Measurements from ENCODE around the gene RAMP2. TPM values are rescaled to one million over a fixed set of nuclear protein-coding genes. Genes with fewer than 3 reads are reported as not detected.

The RAMP2 gene
- total and polyA plus RNA-seq, 8 donors = 2.4 to 26.5 (median 7.2) TPM

- intact Hi-C loops (cut with DNase I) = no loop called here
- H3K4me3 ChIP-seq = peak overlapping the region; percentile 52 to 87 (median 74)
- ATAC-seq (peak; percentile 16 to 21 (median 17)), DNase-seq (no peak), FAIRE-seq (no peak)
- no peaks in the 10 kb centered on the region for H3K9me3 ChIP-seq
- 1 to 4% methylated on average over 10 of the region's 10 CpGs for WGBS, 2 donors
- peaks cover 12 to 21% (median 20%) of the 10 kb centered on the region in 3 donors for H3K4me1 ChIP-seq
- no peaks in the 10 kb centered on the region for H3K36me3 ChIP-seq
- peak overlapping the region; percentile 64 to 94 (median 86) for H3K27ac ChIP-seq
- H3K27me3 ChIP-seq = no peaks in the 10 kb centered on the region
- TF ChIP-seq CTCF (IDR thresholded peaks at IDR 0.05) = no peak
These were observed 37.0 kb downstream of the RAMP2 start for GRCh38 chr17:42798011-42798382.

- H3K4me1 ChIP-seq = peaks cover 18 to 25% (median 24%) of the 10 kb centered on the region in 3 donors
- DNase-seq (peak; percentile 85 to 95 (median 90)), ATAC-seq (peak; percentile 84 to 95 (median 92)), FAIRE-seq (no peak)
- H3K27ac ChIP-seq = peak within 1 kb of the TSS; percentile 64 to 94 (median 86)
- WGBS, 2 donors = 23 to 24% methylated on average over 66 of the region's 66 CpGs
- no peaks in the 10 kb centered on the region for H3K9me3 ChIP-seq
- H3K36me3 ChIP-seq = no peaks in the 10 kb centered on the region
- TF ChIP-seq CTCF (IDR thresholded peaks at IDR 0.05) = no peak
- intact Hi-C loops (cut with DNase I) = no loop called here
- peak within 1 kb of the TSS; percentile 52 to 87 (median 74) for H3K4me3 ChIP-seq
- H3K27me3 ChIP-seq = no peaks in the 10 kb centered on the region
These were observed 37.7 kb downstream of the RAMP2 start, which contains the start of the genes CNTD1 and COA3 for GRCh38 chr17:42798383-42799380. CNTD1 (plus strand) TSS chr17:42798861; CDS start chr17:42799068, 207 bp downstream. COA3 (minus strand) TSS chr17:42798704; CDS start chr17:42798681, 23 bp downstream.

- Histone ChIP-seq H3K4me3 (no peak overlapping the region), H3K36me3 (no peaks in the 10 kb centered on the region), H3K4me1 (peaks cover 23 to 32% (median 32%) of the 10 kb centered on the region in 3 donors), H3K9me3 (no peaks in the 10 kb centered on the region), H3K27me3 (no peaks in the 10 kb centered on the region), H3K27ac (peak overlapping the region; percentile 70 to 92 (median 85))
- no peak for TF ChIP-seq CTCF (IDR thresholded peaks at IDR 0.05)
- 55 to 64% methylated on average over 2 of the region's 2 CpGs for WGBS, 2 donors
- DNase-seq = no peak
- no peak for FAIRE-seq
- ATAC-seq = no peak
- intact Hi-C loops (cut with DNase I) = no loop called here
These were observed 42.3 kb downstream of the RAMP2 start for GRCh38 chr17:42803074-42803883.

- Histone ChIP-seq H3K36me3 (no peaks in the 10 kb centered on the region), H3K27me3 (no peaks in the 10 kb centered on the region), H3K9me3 (no peaks in the 10 kb centered on the region), H3K4me3 (no peak overlapping the region), H3K4me1 (peaks cover 23 to 28% (median 28%) of the 10 kb centered on the region in 3 donors), H3K27ac (peak overlapping the region; percentile 70 to 92 (median 85))
- WGBS, 2 donors = 17 to 25% methylated on average over 1 of the region's 1 CpG
- DNase-seq (peak in 4 of 6 donors; percentile 27 to 67 (median 54)), ATAC-seq (peak; percentile 84 to 87 (median 86)), FAIRE-seq (no peak)
- TF ChIP-seq CTCF (IDR thresholded peaks at IDR 0.05) = no peak
- intact Hi-C loops (cut with DNase I) = no loop called here
These were observed 43.9 kb downstream of the RAMP2 start for GRCh38 chr17:42804918-42805367.
